Ecto neural progenitor cell (in vitro differentiated cells): ENCODE results near the gene CSF2.
"Not testable (repeated sequence)": the region's sequence is repeated elsewhere in the genome, so short reads cannot be mapped to it uniquely, and the experiment has no call there.

Source experiments
- DNase-seq: peaks from one replicate; pipeline ENCODE4 v3.0.0-alpha.2; 2018; ENCODE audit warnings: low spot score

CSF2 gene

GRCh38 chr5:132108957-132109356, 35.4 kb downstream of the CSF2 start:
- DNase-seq, result not testable (repeated sequence)

GRCh38 chr5:132109494-132110053, 36.0 kb downstream of the CSF2 start:
- no peak for DNase-seq

- no peak for DNase-seq
Measured at GRCh38 chr5:132110195-132110594, 36.6 kb downstream of the CSF2 start.

- DNase-seq, result no peak
Measured at GRCh38 chr5:132110930-132111329, 37.3 kb downstream of the CSF2 start.

- DNase-seq, result no peak
Measured at GRCh38 chr5:132112111-132112510, 38.5 kb downstream of the CSF2 start.

GRCh38 chr5:132114150-132115121, 40.8 kb downstream of the CSF2 start:
- DNase-seq, result no peak

- DNase-seq, result no peak
Measured at GRCh38 chr5:132115375-132115774, 41.8 kb downstream of the CSF2 start.

GRCh38 chr5:132116072-132116471, 42.5 kb downstream of the CSF2 start:
- no peak for DNase-seq

GRCh38 chr5:132116909-132117489, 43.4 kb downstream of the CSF2 start:
- DNase-seq, result not testable (repeated sequence)

- DNase-seq, result not testable (repeated sequence)
Measured at GRCh38 chr5:132120717-132121116, 47.1 kb downstream of the CSF2 start.

GRCh38 chr5:132122971-132123370, 49.4 kb downstream of the CSF2 start:
- not testable (repeated sequence) for DNase-seq

- not testable (repeated sequence) for DNase-seq
Measured at GRCh38 chr5:132123578-132123977, 50.0 kb downstream of the CSF2 start.
